Esophagus squamous epithelium (tissue), 5 donors: ENCODE results near the gene KRT27. TPM values are rescaled to one million over a fixed set of nuclear protein-coding genes. Genes with fewer than 3 reads are reported as not detected.

ENCODE experiments used
- DNase-seq: peaks from one replicate; lab custom pipeline; 2025; lab: John Stamatoyannopoulos, UW
- H3K27ac ChIP-seq, 4 donors: fragments of 200-600 bp; sonication (generic); one replicate each; pipeline ENCODE4 v1.5.1; 2016 to 2019; ENCODE audit warnings: mild to moderate bottlenecking in 1 of 4
- H3K27me3 ChIP-seq, 4 donors: fragments of 200-600 bp; sonication (generic); 1 replicate in 3 of 4; 2 replicates in 1 of 4; pipeline versions ENCODE4 v1.5.1 to v1.6.0; 2017 to 2021; ENCODE audit warnings: antibody characterized with exemption in 1 of 4
- H3K36me3 ChIP-seq, 3 donors: fragments of 200-600 bp; sonication (generic); one replicate each; pipeline ENCODE4 v1.5.1; 2016 to 2019
- H3K4me1 ChIP-seq, 3 donors: fragments of 200-600 bp; sonication (generic); one replicate each; pipeline ENCODE4 v1.5.1; 2017 to 2019
- H3K4me3 ChIP-seq, 4 donors: fragments of 200-600 bp; sonication (generic); 1 replicate in 3 of 4; 2 replicates in 1 of 4; pipeline ENCODE4 v1.5.1; 2016 to 2019; ENCODE audit warnings: mild to moderate bottlenecking in 2 of 4, moderate library complexity in 1 of 4
- H3K9me3 ChIP-seq, 3 donors: fragments of 200-600 bp; sonication (generic); one replicate each; pipeline ENCODE4 v1.5.1; 2016 to 2019
- POLR2A ChIP-seq, 4 donors: fragments of 450-650 bp; IDR thresholded peaks; one replicate each; pipeline ENCODE4 v1.6.1; 2017; ENCODE audit warnings: antibody characterized with exemption in 4 of 4, mild to moderate bottlenecking in 4 of 4, moderate library complexity in 3 of 4
- WGBS, 2 donors: methylation state at CpG; one replicate each; pipeline ENCODE4 v1.1.5; 2018; 5-methylcytosine and 5-hydroxymethylcytosine counted together
- intact Hi-C: fragments of 100-400 bp; cut with DNase I; formaldehyde crosslinking; loops from one replicate; pipeline ENCODE4 v1.15.0; 2022
- total RNA-seq, 4 donors: library from RNA; depleted of rRNA; stranded (reverse); fragments of >200 nt; gene quantifications; one replicate each; pipeline ENCODE4 v1.1.0, GENCODE V29; 2016
- TF ChIP-seq, protein P1 (sequence below), 6 experiments: fragments of 450-650 bp in 4 of 6; fragments of 200-600 bp in 2 of 6; sonication (generic) in 2 of 6; IDR thresholded peaks; one replicate each; pipeline ENCODE4 v1.5.1; 2016 to 2019; ENCODE audit warnings: antibody characterized with exemption in 6 of 6, mild to moderate bottlenecking in 4 of 6, moderate library complexity in 4 of 6
- donor health status: DM: yes; HTN: yes; CAD: no.

KRT27 gene
- total RNA-seq, 4 donors from 2014 or later: not detected

- Histone ChIP-seq H3K4me3 (no peak overlapping the region), H3K36me3 (peaks cover 0 to 10% (median 0%) of the 10 kb centered on the region in 3 donors), H3K27ac (no peak overlapping the region), H3K9me3 (no peaks in the 10 kb centered on the region), H3K27me3 (no peaks in the 10 kb centered on the region), H3K4me1 (no peaks in the 10 kb centered on the region)
- intact Hi-C loops: no loop called here
- TF ChIP-seq, protein P1, sequence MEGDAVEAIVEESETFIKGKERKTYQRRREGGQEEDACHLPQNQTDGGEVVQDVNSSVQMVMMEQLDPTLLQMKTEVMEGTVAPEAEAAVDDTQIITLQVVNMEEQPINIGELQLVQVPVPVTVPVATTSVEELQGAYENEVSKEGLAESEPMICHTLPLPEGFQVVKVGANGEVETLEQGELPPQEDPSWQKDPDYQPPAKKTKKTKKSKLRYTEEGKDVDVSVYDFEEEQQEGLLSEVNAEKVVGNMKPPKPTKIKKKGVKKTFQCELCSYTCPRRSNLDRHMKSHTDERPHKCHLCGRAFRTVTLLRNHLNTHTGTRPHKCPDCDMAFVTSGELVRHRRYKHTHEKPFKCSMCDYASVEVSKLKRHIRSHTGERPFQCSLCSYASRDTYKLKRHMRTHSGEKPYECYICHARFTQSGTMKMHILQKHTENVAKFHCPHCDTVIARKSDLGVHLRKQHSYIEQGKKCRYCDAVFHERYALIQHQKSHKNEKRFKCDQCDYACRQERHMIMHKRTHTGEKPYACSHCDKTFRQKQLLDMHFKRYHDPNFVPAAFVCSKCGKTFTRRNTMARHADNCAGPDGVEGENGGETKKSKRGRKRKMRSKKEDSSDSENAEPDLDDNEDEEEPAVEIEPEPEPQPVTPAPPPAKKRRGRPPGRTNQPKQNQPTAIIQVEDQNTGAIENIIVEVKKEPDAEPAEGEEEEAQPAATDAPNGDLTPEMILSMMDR (IDR thresholded peaks at IDR 0.05): no peak
- no peak for TF ChIP-seq POLR2A (IDR thresholded peaks at IDR 0.05)
- DNase-seq: no peak
- 66 to 74% methylated on average over 2 of the region's 2 CpGs for WGBS, 2 donors
These were observed 43.2 kb upstream of the KRT27 start for GRCh38 chr17:40825599-40825998.

DNA sequence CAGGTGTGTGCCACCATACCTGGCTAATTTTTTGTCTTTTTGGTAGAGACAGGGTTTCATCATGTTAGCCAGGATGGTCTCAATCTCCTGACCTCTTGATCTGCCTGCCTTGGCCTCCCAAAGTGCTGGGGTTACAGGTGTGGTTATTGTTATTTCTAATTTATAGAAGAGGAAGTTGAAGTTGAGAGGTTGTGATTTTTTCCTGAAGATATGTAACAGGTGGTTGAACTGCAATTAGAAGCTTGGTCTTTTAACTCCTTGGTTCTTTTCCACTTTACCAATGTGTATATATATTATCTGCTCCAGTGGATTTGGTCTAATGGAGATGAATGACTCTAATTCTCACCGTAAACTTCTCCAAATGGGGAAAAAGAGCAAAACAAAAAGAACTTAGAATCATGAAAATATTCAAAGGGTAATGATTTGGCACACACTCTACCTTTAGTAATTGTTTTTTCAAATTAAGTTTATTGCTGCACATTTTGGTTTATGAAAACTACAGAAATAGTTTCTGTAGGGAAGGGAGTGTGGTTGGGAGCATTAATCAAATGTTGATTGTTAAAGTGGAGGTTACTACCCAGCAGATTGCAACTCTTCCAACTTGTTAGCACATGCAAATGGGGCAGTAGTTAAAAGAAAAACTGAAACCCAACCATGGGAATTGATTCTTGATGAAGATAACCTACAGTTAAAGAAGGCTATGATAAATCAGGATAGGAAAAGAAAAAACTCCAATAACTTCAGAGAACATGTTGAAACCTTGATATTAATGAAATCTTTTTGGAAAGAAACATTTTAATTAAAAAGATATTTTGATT, 41.9 kb upstream of the KRT27 start:
- Histone ChIP-seq H3K27me3 (no peaks in the 10 kb centered on the region), H3K9me3 (no peaks in the 10 kb centered on the region), H3K36me3 (peaks cover 0 to 6% (median 0%) of the 10 kb centered on the region in 3 donors), H3K27ac (no peak overlapping the region), H3K4me3 (no peak overlapping the region), H3K4me1 (peaks cover 0 to 10% (median 3%) of the 10 kb centered on the region in 3 donors)
- TF ChIP-seq, protein P1 (IDR thresholded peaks at IDR 0.05): no peak
- TF ChIP-seq POLR2A (IDR thresholded peaks at IDR 0.05): no peak
- 69 to 72% methylated on average over 1 of the region's 1 CpG for WGBS, 2 donors
- intact Hi-C loops: no loop called here
- no peak for DNase-seq

GRCh38 chr17:40822132-40822812, 39.9 kb upstream of the KRT27 start, which contains the start of gene KRT10:
Gene KRT10 (minus strand): TSS chr17:40822614. CDS start chr17:40822585, 29 bp downstream.
- Histone ChIP-seq H3K36me3 (peaks cover 0 to 11% (median 0%) of the 10 kb centered on the region in 3 donors), H3K4me1 (peaks cover 0 to 21% (median 8%) of the 10 kb centered on the region in 3 donors), H3K27me3 (no peaks in the 10 kb centered on the region), H3K27ac (no peak within 1 kb of the TSS), H3K4me3 (no peak within 1 kb of the TSS), H3K9me3 (no peaks in the 10 kb centered on the region)
- no peak for TF ChIP-seq POLR2A (IDR thresholded peaks at IDR 0.05)
- TF ChIP-seq, protein P1 (IDR thresholded peaks at IDR 0.05): no peak
- 88 to 93% methylated on average over 3 to 7 of the region's 7 CpGs for WGBS, 2 donors
- DNase-seq: no peak
- intact Hi-C loops: no loop called here

DNA sequence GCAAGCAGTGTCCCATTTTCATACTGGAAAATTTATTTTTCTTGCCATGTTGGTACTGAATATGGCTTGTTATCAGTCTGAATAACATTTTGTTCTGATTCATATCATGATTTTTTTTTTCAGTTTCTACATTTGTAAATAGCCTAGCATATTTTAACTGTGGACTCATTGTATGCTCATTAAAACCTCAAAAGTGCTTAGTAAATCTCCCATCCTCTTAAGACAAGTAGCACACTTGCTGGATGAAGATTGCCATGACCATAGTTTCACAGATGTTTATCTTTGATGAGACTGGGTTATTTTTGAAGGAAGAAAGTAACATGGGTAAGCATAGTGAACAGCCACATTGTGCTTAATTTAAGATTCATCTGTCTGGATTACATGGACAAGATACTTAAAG, 39.2 kb upstream of the KRT27 start:
- Histone ChIP-seq H3K27me3 (no peaks in the 10 kb centered on the region), H3K27ac (no peak overlapping the region), H3K36me3 (peaks cover 0 to 18% (median 0%) of the 10 kb centered on the region in 3 donors), H3K4me3 (no peak overlapping the region), H3K4me1 (peaks cover 0 to 21% (median 8%) of the 10 kb centered on the region in 3 donors), H3K9me3 (no peaks in the 10 kb centered on the region)
- intact Hi-C loops: no loop called here
- no peak for DNase-seq
- TF ChIP-seq, protein P1 (IDR thresholded peaks at IDR 0.05): no peak
- no peak for TF ChIP-seq POLR2A (IDR thresholded peaks at IDR 0.05)
